Measurements from ENCODE around the gene ZNF182.

Gene ZNF182

DNA sequence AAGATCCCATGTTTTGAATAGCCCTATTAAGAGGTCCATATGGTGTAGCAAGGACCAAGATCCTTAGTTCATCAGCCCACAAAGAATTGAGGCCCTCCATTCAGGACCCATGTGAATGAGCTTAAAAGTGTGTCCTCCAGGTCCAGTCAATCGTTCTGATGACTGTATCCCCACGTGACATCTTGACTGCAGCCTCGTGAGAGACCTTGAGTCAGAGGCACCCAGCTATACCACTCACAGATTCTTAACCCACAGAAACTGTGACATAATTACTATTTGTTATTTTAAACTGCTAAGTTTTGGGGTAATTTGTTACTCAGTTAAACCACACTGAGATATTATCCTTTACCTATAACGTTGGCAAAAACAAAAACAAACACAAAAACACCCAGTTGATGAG lies 62.4 kb downstream of the ZNF182 start:
- Histone ChIP-seq H3K36me3 (ENCODE audit: control insufficient read depth in 2 of 2, insufficient read depth in 1 of 2, low read length in 2 of 2) (no peaks in the 10 kb centered on the region), H3K9me3 (ENCODE audit: control insufficient read depth, insufficient read depth, low read depth, low read length) (no peaks in the 10 kb centered on the region), H3K4me1 (ENCODE audit: control insufficient read depth, insufficient read depth, low read length) (no peaks in the 10 kb centered on the region), H3K27ac (ENCODE audit: extremely low read depth, low read depth, low read length) (no peak overlapping the region), H3K4me3 (ENCODE audit: low read depth, low read length) (no peak overlapping the region)
- TF ChIP-seq ZNF776 (tag by site-specific recombination; IDR thresholded peaks at IDR 0.05; ENCODE audit: borderline replicate concordance) (no peak), ZNF561 (tag by site-specific recombination; IDR thresholded peaks at IDR 0.05; ENCODE audit: borderline replicate concordance) (no peak), ZNF596 (tag by site-specific recombination; IDR thresholded peaks at IDR 0.05) (no peak), ZNF416 (tag by site-specific recombination; IDR thresholded peaks at IDR 0.05) (no peak), ZNF112 (tag by site-specific recombination; IDR thresholded peaks at IDR 0.05) (no peak), ZNF132 (tag by site-specific recombination; IDR thresholded peaks at IDR 0.05; ENCODE audit: borderline replicate concordance) (no peak), ZNF645 (tag by site-specific recombination; IDR thresholded peaks at IDR 0.05) (no peak), MEIS1 (CRISPR knock-in tag; IDR thresholded peaks at IDR 0.05; ENCODE audit: borderline replicate concordance) (no peak), ZNF24 (tag by site-specific recombination; IDR thresholded peaks at IDR 0.05) (no peak), ZNF280C (tag by site-specific recombination; IDR thresholded peaks at IDR 0.05) (no peak), ZNF521 (tag by site-specific recombination; IDR thresholded peaks at IDR 0.05) (no peak), ZNF174 (tag by site-specific recombination; IDR thresholded peaks at IDR 0.05) (no peak), KLF17 (tag by site-specific recombination; IDR thresholded peaks at IDR 0.05) (no peak)
- TF ChIP-seq, protein P1, sequence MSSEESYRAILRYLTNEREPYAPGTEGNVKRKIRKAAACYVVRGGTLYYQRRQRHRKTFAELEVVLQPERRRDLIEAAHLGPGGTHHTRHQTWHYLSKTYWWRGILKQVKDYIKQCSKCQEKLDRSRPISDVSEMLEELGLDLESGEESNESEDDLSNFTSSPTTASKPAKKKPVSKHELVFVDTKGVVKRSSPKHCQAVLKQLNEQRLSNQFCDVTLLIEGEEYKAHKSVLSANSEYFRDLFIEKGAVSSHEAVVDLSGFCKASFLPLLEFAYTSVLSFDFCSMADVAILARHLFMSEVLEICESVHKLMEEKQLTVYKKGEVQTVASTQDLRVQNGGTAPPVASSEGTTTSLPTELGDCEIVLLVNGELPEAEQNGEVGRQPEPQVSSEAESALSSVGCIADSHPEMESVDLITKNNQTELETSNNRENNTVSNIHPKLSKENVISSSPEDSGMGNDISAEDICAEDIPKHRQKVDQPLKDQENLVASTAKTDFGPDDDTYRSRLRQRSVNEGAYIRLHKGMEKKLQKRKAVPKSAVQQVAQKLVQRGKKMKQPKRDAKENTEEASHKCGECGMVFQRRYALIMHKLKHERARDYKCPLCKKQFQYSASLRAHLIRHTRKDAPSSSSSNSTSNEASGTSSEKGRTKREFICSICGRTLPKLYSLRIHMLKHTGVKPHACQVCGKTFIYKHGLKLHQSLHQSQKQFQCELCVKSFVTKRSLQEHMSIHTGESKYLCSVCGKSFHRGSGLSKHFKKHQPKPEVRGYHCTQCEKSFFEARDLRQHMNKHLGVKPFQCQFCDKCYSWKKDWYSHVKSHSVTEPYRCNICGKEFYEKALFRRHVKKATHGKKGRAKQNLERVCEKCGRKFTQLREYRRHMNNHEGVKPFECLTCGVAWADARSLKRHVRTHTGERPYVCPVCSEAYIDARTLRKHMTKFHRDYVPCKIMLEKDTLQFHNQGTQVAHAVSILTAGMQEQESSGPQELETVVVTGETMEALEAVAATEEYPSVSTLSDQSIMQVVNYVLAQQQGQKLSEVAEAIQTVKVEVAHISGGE (tag by site-specific recombination; conservative IDR thresholded peaks at IDR 0.05; ENCODE audit: low read depth), result no peak
- TF ChIP-seq, protein P2, sequence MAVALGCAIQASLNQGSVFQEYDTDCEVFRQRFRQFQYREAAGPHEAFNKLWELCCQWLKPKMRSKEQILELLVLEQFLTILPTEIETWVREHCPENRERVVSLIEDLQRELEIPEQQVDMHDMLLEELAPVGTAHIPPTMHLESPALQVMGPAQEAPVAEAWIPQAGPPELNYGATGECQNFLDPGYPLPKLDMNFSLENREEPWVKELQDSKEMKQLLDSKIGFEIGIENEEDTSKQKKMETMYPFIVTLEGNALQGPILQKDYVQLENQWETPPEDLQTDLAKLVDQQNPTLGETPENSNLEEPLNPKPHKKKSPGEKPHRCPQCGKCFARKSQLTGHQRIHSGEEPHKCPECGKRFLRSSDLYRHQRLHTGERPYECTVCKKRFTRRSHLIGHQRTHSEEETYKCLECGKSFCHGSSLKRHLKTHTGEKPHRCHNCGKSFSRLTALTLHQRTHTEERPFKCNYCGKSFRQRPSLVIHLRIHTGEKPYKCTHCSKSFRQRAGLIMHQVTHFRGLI (tag by site-specific recombination; IDR thresholded peaks at IDR 0.05), result no peak
- ChIA-PET CTCF (no interaction called here), POLR2A (no interaction called here)

GRCh38 chrX:47940448-47940847 lies 63.3 kb downstream of the ZNF182 start:
- ChIA-PET CTCF (interaction anchor here (0.6 kb wide), 1 partner anchor 124 kb away, joined by 6 read pairs; no protein-coding TSS in a partner anchor), POLR2A (no interaction called here)
- TF ChIP-seq ZNF596 (tag by site-specific recombination; IDR thresholded peaks at IDR 0.05) (no peak), MYNN (tag by site-specific recombination; IDR thresholded peaks at IDR 0.05; ENCODE audit: borderline replicate concordance) (no peak), YY1 (tag by site-specific recombination; IDR thresholded peaks at IDR 0.05) (no peak), HOXC10 (CRISPR knock-in tag; IDR thresholded peaks at IDR 0.05) (no peak), ATF2 (tag by site-specific recombination; IDR thresholded peaks at IDR 0.05; ENCODE audit: low read depth) (no peak), ZNF785 (tag by site-specific recombination; IDR thresholded peaks at IDR 0.05) (no peak), ZSCAN18 (tag by site-specific recombination; IDR thresholded peaks at IDR 0.05) (no peak), ZNF174 (tag by site-specific recombination; IDR thresholded peaks at IDR 0.05) (no peak), ZNF664 (tag by site-specific recombination; IDR thresholded peaks at IDR 0.05) (no peak), ZNF530 (tag by site-specific recombination; IDR thresholded peaks at IDR 0.05; ENCODE audit: low read depth) (no peak)

More at GRCh38 chrX:47940448-47940847, 63.3 kb downstream of the ZNF182 start:
- Histone ChIP-seq H3K9me3 (ENCODE audit: control insufficient read depth, insufficient read depth, low read depth, low read length) (no peaks in the 10 kb centered on the region), H3K36me3 (ENCODE audit: control insufficient read depth in 2 of 2, insufficient read depth in 1 of 2, low read length in 2 of 2) (no peaks in the 10 kb centered on the region), H3K4me1 (ENCODE audit: control insufficient read depth, insufficient read depth, low read length) (no peaks in the 10 kb centered on the region), H3K4me3 (ENCODE audit: low read depth, low read length) (no peak overlapping the region), H3K27ac (ENCODE audit: extremely low read depth, low read depth, low read length) (no peak overlapping the region)
